ENCODE data around the gene CERS6.

Gene CERS6

DNA sequence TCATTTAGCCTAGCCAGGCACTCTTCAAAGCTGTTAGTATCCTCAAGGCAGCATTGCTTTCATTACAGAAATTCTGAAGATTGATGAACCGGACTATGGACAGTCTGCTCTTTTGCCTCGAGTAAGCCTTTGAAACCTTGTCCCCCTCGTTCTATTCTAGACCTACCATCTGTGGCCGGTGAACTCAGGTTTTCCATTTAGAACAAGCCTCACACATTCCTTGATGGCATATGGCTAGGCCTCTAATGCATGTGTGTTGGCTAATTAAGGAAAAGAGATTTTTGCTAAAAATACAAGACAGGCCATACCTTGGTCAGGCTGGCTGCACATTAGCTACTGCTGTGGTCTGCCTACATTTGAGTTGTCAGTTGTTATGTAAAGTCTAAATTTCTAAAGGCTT, 111.8 kb downstream of the CERS6 start:
- Histone ChIP-seq H3K27ac (no peak overlapping the region), H2AFZ (no peak overlapping the region)
- TF ChIP-seq, protein P1, sequence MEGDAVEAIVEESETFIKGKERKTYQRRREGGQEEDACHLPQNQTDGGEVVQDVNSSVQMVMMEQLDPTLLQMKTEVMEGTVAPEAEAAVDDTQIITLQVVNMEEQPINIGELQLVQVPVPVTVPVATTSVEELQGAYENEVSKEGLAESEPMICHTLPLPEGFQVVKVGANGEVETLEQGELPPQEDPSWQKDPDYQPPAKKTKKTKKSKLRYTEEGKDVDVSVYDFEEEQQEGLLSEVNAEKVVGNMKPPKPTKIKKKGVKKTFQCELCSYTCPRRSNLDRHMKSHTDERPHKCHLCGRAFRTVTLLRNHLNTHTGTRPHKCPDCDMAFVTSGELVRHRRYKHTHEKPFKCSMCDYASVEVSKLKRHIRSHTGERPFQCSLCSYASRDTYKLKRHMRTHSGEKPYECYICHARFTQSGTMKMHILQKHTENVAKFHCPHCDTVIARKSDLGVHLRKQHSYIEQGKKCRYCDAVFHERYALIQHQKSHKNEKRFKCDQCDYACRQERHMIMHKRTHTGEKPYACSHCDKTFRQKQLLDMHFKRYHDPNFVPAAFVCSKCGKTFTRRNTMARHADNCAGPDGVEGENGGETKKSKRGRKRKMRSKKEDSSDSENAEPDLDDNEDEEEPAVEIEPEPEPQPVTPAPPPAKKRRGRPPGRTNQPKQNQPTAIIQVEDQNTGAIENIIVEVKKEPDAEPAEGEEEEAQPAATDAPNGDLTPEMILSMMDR (IDR thresholded peaks at IDR 0.05), result no peak

DNA sequence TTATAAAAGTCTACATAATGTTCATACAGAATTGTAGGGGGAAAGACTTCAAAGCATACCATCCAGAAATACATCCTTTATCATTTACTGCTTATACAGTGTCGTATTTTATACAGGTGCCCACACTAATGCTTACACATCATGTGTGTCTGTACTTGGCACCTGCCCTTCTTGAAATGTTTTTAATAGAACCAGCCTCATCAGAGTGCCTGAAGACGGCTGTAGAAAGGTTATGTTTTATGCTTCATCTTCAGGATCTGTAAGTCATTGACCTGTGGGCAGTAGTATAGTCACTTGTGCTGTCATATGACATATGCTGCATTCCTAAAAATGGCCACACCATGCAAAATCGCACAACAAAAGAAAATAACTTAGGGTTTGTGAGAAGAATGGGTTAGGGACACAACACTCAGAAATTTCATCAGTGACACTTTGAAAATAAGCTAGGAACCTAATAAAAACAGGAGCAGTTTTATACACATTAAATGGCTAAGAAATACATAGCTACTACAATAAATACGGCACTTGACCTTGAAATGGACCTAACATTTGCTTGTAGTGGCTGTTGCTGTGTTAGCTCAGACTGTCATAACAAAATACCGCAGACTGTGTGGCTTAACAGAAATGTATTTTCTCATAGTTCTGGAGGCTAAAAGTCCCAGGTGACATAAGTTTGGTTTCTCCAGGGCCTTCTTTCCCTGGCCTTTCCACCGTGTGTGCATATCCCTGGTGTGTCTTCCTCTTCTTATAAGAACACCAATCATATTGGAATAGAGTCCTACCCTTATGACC, 112.6 kb downstream of the CERS6 start:
- Histone ChIP-seq H3K27ac (no peak overlapping the region), H3K9me3 (ENCODE audit: control insufficient read depth, low read length) (no peaks in the 10 kb centered on the region), H3K36me3 (ENCODE audit: control insufficient read depth, insufficient read depth, low read length) (no peaks in the 10 kb centered on the region), H3K9ac (no peak overlapping the region), H3K4me2 (ENCODE audit: low read length) (no peak overlapping the region), H3K4me3 (ENCODE audit: low read depth, low read length) (no peak overlapping the region), H3K27me3 (ENCODE audit: control insufficient read depth, insufficient read depth, low read length) (no peaks in the 10 kb centered on the region), H3K79me2 (peaks cover 5% of the 10 kb centered on the region), H3K4me1 (no peaks in the 10 kb centered on the region), H2AFZ (no peak overlapping the region)
- TF ChIP-seq, protein P1 (IDR thresholded peaks at IDR 0.05), result no peak

More for the DNA sequence above, 111.8 kb downstream of the CERS6 start:
- H3K9me3 ChIP-seq (ENCODE audit: control insufficient read depth, low read length), result no peaks in the 10 kb centered on the region
- H3K4me1 ChIP-seq, result no peaks in the 10 kb centered on the region
- no peak overlapping the region for H3K4me2 ChIP-seq (ENCODE audit: low read length)
- no peak overlapping the region for H3K9ac ChIP-seq
- peaks cover 3% of the 10 kb centered on the region for H3K79me2 ChIP-seq
- no peaks in the 10 kb centered on the region for H3K36me3 ChIP-seq (ENCODE audit: control insufficient read depth, insufficient read depth, low read length)
- H3K4me3 ChIP-seq (ENCODE audit: low read depth, low read length), result no peak overlapping the region
- H3K27me3 ChIP-seq (ENCODE audit: control insufficient read depth, insufficient read depth, low read length), result no peaks in the 10 kb centered on the region

DNA sequence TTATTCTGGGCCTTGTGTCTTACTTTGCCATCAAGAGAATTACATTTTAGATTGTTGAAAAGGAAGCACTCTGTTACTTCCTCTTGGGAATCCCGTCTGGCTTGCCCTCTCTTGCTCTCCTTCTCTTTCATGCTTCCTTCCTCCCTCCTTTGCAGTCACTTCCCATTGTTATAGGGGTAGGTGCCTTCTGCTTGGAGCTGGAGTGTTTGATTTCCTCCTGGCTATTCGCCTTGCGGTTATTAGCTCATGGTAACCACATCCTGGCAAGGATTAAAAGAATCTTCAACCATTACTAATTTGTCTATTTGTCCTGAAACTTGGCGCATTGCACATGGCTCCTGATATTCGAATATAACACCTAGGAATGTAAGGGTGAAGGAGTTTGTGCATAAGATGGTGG, 115.0 kb downstream of the CERS6 start:
- TF ChIP-seq, protein P1 (IDR thresholded peaks at IDR 0.05), result no peak
- Histone ChIP-seq H3K4me1 (no peaks in the 10 kb centered on the region), H3K4me3 (ENCODE audit: low read depth, low read length) (no peak overlapping the region), H3K27ac (no peak overlapping the region), H2AFZ (no peak overlapping the region), H3K27me3 (ENCODE audit: control insufficient read depth, insufficient read depth, low read length) (no peaks in the 10 kb centered on the region), H3K4me2 (ENCODE audit: low read length) (no peak overlapping the region), H3K36me3 (ENCODE audit: control insufficient read depth, insufficient read depth, low read length) (no peaks in the 10 kb centered on the region), H3K9ac (no peak overlapping the region), H3K9me3 (ENCODE audit: control insufficient read depth, low read length) (no peaks in the 10 kb centered on the region), H3K79me2 (peaks cover 5% of the 10 kb centered on the region)

DNA sequence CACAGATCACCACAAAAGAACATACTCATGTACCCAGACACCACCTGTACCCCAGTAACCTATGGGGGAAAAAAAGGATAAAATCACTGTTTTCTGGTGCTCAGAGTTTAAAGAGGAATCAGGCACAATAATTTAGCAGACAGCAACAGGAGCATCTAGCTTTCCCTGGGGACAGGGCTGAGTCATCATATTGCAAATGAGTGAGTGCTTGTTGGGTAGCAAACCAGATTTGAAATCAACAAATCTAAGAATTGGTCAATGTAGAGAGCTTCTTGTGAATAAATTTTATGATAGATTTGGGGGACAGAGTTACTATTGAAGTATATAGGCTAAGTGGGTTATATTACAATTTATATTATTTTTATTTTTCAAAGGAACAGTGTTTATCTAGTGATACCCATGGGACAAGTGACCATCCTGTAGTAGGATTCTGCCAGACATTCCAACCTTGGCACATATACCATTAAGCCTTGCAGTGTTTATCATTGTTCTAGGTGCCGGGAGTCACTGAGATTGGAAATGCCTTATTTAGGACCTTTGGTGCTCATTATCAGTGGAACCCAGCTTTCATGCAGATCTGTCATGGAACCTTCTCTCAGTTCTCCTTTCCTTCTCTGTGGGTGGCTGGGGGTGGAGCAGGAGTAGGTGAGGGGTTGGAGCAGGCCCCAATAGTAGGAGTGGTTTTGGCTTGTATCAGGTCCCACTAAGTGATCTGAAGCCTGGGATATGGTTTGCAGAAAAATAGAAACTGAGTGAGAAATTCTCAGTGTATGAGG, 117.2 kb downstream of the CERS6 start:
- H3K4me2 ChIP-seq (ENCODE audit: low read length), result no peak overlapping the region
- H3K36me3 ChIP-seq (ENCODE audit: control insufficient read depth, insufficient read depth, low read length), result no peaks in the 10 kb centered on the region
- H3K9me3 ChIP-seq (ENCODE audit: control insufficient read depth, low read length), result no peaks in the 10 kb centered on the region
- H2AFZ ChIP-seq, result no peak overlapping the region
- no peak overlapping the region for H3K27ac ChIP-seq
- H3K4me1 ChIP-seq, result no peaks in the 10 kb centered on the region
- no peaks in the 10 kb centered on the region for H3K27me3 ChIP-seq (ENCODE audit: control insufficient read depth, insufficient read depth, low read length)
- H3K9ac ChIP-seq, result no peak overlapping the region
- no peak overlapping the region for H3K4me3 ChIP-seq (ENCODE audit: low read depth, low read length)
- TF ChIP-seq, protein P1 (IDR thresholded peaks at IDR 0.05), result no peak
- peaks cover 9% of the 10 kb centered on the region for H3K79me2 ChIP-seq

All from parathyroid adenoma (tissue), 2 donors.